Stimulated activated naive CD8-positive, alpha-beta T cell treated with anti-CD3 and anti-CD28 coated beads, Interleukin-15, amount 100 ng/mL, for 72 hours (primary cell): ENCODE results near the gene CHKB.
A peak's percentile ranks its signal among the peaks of the same experiment; 100 is the strongest.

ENCODE experiments used
- ATAC-seq: fragments of 150-1000 bp; cut with Tn5 transposase; 2 replicates; pipeline ENCODE4 v1.10.0; 2021; ENCODE audit warnings: mild to moderate bottlenecking, moderate library complexity
- DNase-seq, 2 donors: peaks; one replicate each; pipeline ENCODE4 v3.0.0; 2021 to 2022
- H3K27ac Mint-ChIP-seq, 2 donors: one replicate each; pipeline ENCODE4 v1.8.0; 2022; ENCODE audit warnings: mild to moderate bottlenecking in 2 of 2, mixed read lengths in 2 of 2, moderate library complexity in 2 of 2
- H3K27me3 Mint-ChIP-seq: one replicate; pipeline ENCODE4 v1.8.0; 2022; ENCODE audit warnings: mixed read lengths
- H3K4me1 Mint-ChIP-seq: one replicate; pipeline ENCODE4 v1.8.0; 2022; ENCODE audit warnings: mild to moderate bottlenecking, mixed read lengths
- H3K4me3 Mint-ChIP-seq, 2 donors: one replicate each; pipeline ENCODE4 v1.8.0; 2022; ENCODE audit warnings: mild to moderate bottlenecking in 2 of 2, mixed read lengths in 2 of 2, moderate library complexity in 1 of 2
- H3K9me3 Mint-ChIP-seq, 2 donors: one replicate each; pipeline ENCODE4 v1.8.0; 2022; ENCODE audit warnings: mixed read lengths in 2 of 2

Gene CHKB

GRCh38 chr22:50573491-50574382, 8.9 kb downstream of the CHKB start:
- no peak for DNase-seq
- Mint-ChIP-seq H3K4me1 (peaks cover 10% of the 10 kb centered on the region), H3K9me3 (no peaks in the 10 kb centered on the region), H3K4me3 (no peak overlapping the region), H3K27ac (peak overlapping the region in 1 of 2 donors; percentile 69), H3K27me3 (no peaks in the 10 kb centered on the region)
- no peak for ATAC-seq

- DNase-seq = no peak
- Mint-ChIP-seq H3K4me1 (peaks cover 7% of the 10 kb centered on the region), H3K4me3 (no peak overlapping the region), H3K27me3 (no peaks in the 10 kb centered on the region), H3K27ac (peak overlapping the region in 1 of 2 donors; percentile 42), H3K9me3 (no peaks in the 10 kb centered on the region)
- peak; percentile 31 for ATAC-seq
Measured at GRCh38 chr22:50572965-50573364, 9.7 kb downstream of the CHKB start.

DNA sequence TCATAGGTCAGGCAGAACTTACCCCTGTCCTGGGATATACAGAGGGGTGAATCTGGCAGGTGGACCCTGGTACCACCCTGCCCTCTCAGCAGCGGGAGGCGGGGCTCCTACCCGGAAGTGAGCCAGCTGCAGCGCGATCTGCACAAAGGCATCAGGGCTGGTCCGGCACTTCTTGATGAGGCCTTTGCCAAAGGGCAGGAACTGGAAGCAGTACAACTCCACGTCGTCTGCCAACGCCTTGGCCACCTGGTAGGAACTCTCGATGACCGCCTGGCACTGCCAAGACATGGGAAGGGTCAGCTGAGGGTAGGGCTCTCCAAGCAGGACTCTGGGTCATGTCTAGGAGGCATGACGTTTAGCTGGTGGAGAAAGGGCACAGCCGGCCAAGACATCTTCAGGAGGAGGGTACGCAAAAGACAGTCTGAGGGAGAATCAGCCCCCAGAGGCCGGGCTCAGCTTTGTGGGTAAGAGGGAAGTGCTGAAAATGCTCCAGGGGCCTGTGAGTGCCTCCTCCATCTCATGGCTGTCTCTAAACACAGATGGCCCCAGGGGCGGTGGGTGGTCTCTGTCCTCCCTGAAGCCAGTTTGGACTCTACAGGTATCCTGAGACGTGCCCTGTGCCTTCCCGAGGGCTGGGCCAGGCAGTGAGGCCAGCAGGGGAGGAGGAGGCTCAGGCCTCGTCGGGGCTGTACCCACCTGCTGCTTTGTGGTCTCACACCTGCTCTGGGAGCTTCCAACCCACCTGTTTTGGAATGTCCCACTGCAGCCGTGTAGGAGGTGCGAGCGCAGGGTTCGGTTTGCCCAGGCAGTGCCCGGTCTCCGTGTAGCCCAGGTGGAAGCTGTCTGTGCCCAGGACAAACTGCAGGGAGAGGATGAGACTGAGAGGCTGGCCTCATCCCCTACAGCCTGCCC, 11.1 kb downstream of the CHKB start:
- Mint-ChIP-seq H3K9me3 (no peaks in the 10 kb centered on the region), H3K27ac (peak overlapping the region in 1 of 2 donors; percentile 31), H3K4me1 (no peaks in the 10 kb centered on the region), H3K4me3 (no peak overlapping the region), H3K27me3 (no peaks in the 10 kb centered on the region)
- no peak for ATAC-seq
- DNase-seq = no peak

DNA sequence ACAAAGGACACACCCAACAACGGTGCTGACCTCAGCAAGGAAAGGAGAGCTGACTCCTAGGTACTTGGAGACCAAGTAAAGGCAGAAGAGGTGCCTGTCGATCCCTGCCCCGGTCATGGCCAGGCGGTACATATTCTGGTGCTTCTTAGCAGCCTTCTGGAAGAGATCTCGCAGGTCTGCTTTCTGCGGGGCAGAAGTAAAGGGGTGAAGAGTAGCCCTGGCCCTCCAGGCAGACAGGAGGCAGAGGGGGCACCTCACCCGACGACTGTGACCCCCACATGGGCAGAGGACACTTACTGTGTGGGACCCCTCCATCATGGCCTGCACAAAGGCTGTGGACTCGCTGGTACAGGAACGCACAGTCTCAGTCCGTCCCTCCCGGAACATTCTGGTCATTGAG, 11.8 kb downstream of the CHKB start:
- Mint-ChIP-seq H3K4me3 (no peak overlapping the region), H3K4me1 (no peaks in the 10 kb centered on the region), H3K27me3 (no peaks in the 10 kb centered on the region), H3K27ac (no peak overlapping the region), H3K9me3 (no peaks in the 10 kb centered on the region)
- no peak for ATAC-seq
- DNase-seq = no peak

- Mint-ChIP-seq H3K9me3 (no peaks in the 10 kb centered on the region), H3K27ac (no peak overlapping the region), H3K4me1 (no peaks in the 10 kb centered on the region), H3K27me3 (no peaks in the 10 kb centered on the region), H3K4me3 (no peak overlapping the region)
- DNase-seq = no peak
- no peak for ATAC-seq
Measured at GRCh38 chr22:50569896-50570535, 12.6 kb downstream of the CHKB start.

GRCh38 chr22:50569041-50569459, 13.6 kb downstream of the CHKB start:
- H3K27ac Mint-ChIP-seq = no peak overlapping the region
- H3K4me3 Mint-ChIP-seq = no peak overlapping the region
- no peaks in the 10 kb centered on the region for H3K9me3 Mint-ChIP-seq
- H3K27me3 Mint-ChIP-seq = no peaks in the 10 kb centered on the region
- DNase-seq (no peak), ATAC-seq (no peak)
- H3K4me1 Mint-ChIP-seq = no peaks in the 10 kb centered on the region

- no peak for DNase-seq
- H3K27ac Mint-ChIP-seq = no peak overlapping the region
- H3K4me1 Mint-ChIP-seq = peaks cover 1% of the 10 kb centered on the region
- no peak for ATAC-seq
- no peaks in the 10 kb centered on the region for H3K9me3 Mint-ChIP-seq
- no peak overlapping the region for H3K4me3 Mint-ChIP-seq
- H3K27me3 Mint-ChIP-seq = peaks cover 3% of the 10 kb centered on the region
Measured at GRCh38 chr22:50568626-50569025, 14.0 kb downstream of the CHKB start.

DNA sequence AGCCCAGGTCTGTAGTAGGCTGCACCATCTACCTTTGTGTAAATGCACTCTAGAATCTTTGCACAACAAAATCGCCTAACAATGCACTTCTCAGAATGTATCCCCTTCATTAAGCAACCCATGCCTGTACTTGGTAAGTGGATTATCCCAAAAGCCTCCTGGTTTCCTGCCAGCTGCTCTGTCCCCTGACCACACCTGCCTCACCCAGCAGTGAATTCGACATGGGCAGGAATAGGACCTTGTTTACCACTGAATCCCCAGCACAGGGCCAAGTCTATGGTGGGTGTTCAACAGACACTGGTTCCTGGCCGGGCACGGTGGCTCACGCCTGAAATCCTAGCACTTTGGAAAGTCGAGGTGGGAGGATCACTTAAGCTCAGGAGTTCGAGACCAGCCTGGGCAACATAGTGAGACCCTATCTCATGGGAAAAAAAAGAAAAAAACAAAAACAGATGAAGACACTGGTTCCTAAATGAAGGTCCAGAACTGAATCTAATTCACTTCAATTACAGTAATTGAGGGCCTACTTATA, 14.9 kb downstream of the CHKB start:
- ATAC-seq = no peak
- Mint-ChIP-seq H3K4me1 (peaks cover 10% of the 10 kb centered on the region), H3K27ac (peak overlapping the region in 1 of 2 donors; percentile 68), H3K9me3 (no peaks in the 10 kb centered on the region), H3K27me3 (peaks cover 8% of the 10 kb centered on the region), H3K4me3 (no peak overlapping the region)
- no peak for DNase-seq

- no peak for ATAC-seq
- Mint-ChIP-seq H3K9me3 (no peaks in the 10 kb centered on the region), H3K4me3 (peak overlapping the region in 1 of 2 donors; percentile 93), H3K27ac (no peak overlapping the region), H3K4me1 (peaks cover 23% of the 10 kb centered on the region), H3K27me3 (peaks cover 8% of the 10 kb centered on the region)
- DNase-seq = no peak
Measured at GRCh38 chr22:50564289-50564688, 18.4 kb downstream of the CHKB start.

DNA sequence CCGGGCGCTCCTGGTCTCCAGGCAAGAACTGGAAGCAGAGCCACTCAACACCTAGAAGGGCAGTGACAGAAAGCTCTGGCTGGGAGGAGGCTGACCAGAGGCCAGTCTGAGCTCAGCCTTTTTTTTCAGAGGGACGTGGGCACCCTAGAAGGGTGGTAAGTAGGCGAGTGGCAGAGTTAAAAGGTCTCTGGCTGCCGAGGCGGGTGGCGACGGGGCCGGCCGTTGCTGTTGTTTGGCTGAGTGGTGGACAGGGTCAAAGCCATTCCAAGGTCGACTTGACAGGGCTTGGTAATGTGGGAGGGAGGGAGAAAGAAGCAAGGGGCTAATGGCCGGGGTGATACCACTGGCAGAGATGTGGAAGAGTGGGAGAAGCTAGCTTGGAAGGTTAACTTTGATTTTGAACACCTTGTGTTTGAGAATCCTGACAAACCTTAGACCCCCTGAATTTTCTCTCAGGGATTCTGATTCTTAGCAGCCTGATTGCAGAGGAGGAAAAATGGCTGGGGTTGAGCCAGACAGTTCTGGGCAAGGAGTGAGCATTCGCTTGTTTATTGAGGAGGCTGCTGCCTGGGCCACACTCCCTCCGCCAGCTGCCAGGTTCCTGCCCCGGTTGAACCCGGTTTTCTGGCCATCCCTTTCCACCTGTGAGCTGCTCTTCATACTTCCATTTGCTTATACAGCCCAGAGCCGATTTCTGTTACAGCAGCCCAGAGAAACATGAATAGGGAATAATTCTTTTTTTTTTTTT, 19.1 kb downstream of the CHKB start:
- DNase-seq (no peak), ATAC-seq (no peak)
- Mint-ChIP-seq H3K27me3 (peaks cover 8% of the 10 kb centered on the region), H3K4me3 (peak overlapping the region; percentile 93), H3K9me3 (no peaks in the 10 kb centered on the region), H3K27ac (peak overlapping the region; percentile 81 to 90), H3K4me1 (peaks cover 23% of the 10 kb centered on the region)

GRCh38 chr22:50562523-50563412, 19.9 kb downstream of the CHKB start, which contains the start of gene SYCE3:
Gene SYCE3 (minus strand): TSS chr22:50562919. CDS start chr22:50556405, 6,514 bp downstream.
- Mint-ChIP-seq H3K27ac (peak within 1 kb of the TSS; percentile 81 to 90), H3K9me3 (no peaks in the 10 kb centered on the region), H3K4me1 (peaks cover 23% of the 10 kb centered on the region), H3K27me3 (peaks cover 8% of the 10 kb centered on the region), H3K4me3 (peak within 1 kb of the TSS; percentile 93)
- DNase-seq (peak; percentile 98 to 99), ATAC-seq (peak; percentile 95)

GRCh38 chr22:50561401-50562358, 21.0 kb downstream of the CHKB start:
- ATAC-seq (no peak), DNase-seq (no peak)
- peak overlapping the region; percentile 50 to 77 for H3K27ac Mint-ChIP-seq
- H3K27me3 Mint-ChIP-seq = peaks cover 8% of the 10 kb centered on the region
- peak overlapping the region; percentile 72 to 73 for H3K4me3 Mint-ChIP-seq
- peaks cover 23% of the 10 kb centered on the region for H3K4me1 Mint-ChIP-seq
- H3K9me3 Mint-ChIP-seq = no peaks in the 10 kb centered on the region

- no peak overlapping the region for H3K27ac Mint-ChIP-seq
- ATAC-seq (no peak), DNase-seq (no peak)
- peaks cover 23% of the 10 kb centered on the region for H3K4me1 Mint-ChIP-seq
- H3K4me3 Mint-ChIP-seq = no peak overlapping the region
- no peaks in the 10 kb centered on the region for H3K9me3 Mint-ChIP-seq
- peaks cover 8% of the 10 kb centered on the region for H3K27me3 Mint-ChIP-seq
Measured at GRCh38 chr22:50560034-50560433, 22.6 kb downstream of the CHKB start.
